CD14-positive monocyte (primary cell): ENCODE data around the gene SV2A. TPM values are rescaled to one million over a fixed set of nuclear protein-coding genes. Genes with fewer than 3 reads are reported as not detected.

Experiments
- DNase-seq, 3 donors: peaks; one replicate each; pipeline ENCODE4 v3.0.0-alpha.2; 2011 to 2022
- H2AFZ ChIP-seq: 2 replicates; pipeline ENCODE4 v1.6.0; 2012; ENCODE audit warnings: mild to moderate bottlenecking, low read depth, low read length, inconsistent platforms; ENCODE audit not compliant: insufficient read depth, poor library complexity, severe bottlenecking
- H3K27ac ChIP-seq, 2 donors: 1 replicate in 1 of 2; 2 replicates in 1 of 2; pipeline ENCODE4 v1.5.1; 2012 to 2013; ENCODE audit warnings: low read length in 2 of 2, control low read depth in 1 of 2, inconsistent platforms in 1 of 2, low read depth in 1 of 2, mild to moderate bottlenecking in 1 of 2
- H3K27me3 ChIP-seq, 2 donors: one replicate each; pipeline versions ENCODE4 v1.6.0 to v1.6.1; 2011 to 2013; ENCODE audit warnings: low read length in 2 of 2; ENCODE audit not compliant: control insufficient read depth in 2 of 2, insufficient read depth in 2 of 2
- H3K36me3 ChIP-seq, 2 donors: replicated peaks in 1 of 2; 1 replicate in 1 of 2; 2 replicates in 1 of 2; pipeline versions ENCODE4 v1.5.1 to v1.6.1; 2012 to 2013; ENCODE audit warnings: low read length in 2 of 2, control low read depth in 1 of 2, inconsistent platforms in 1 of 2, mild to moderate bottlenecking in 1 of 2; ENCODE audit not compliant: insufficient read depth in 2 of 2, control insufficient read depth in 1 of 2
- H3K4me1 ChIP-seq, 2 donors: 1 replicate in 1 of 2; 2 replicates in 1 of 2; pipeline versions ENCODE4 v1.5.1 to v1.6.1; 2012 to 2013; ENCODE audit warnings: low read length in 2 of 2, control low read depth in 1 of 2, inconsistent platforms in 1 of 2, mild to moderate bottlenecking in 1 of 2, moderate library complexity in 1 of 2; ENCODE audit not compliant: insufficient read depth in 2 of 2, control insufficient read depth in 1 of 2
- H3K4me2 ChIP-seq: replicated peaks from 2 replicates; pipeline ENCODE3; 2012; ENCODE audit warnings: low read length, moderate library complexity, mild to moderate bottlenecking; ENCODE audit not compliant: poor library complexity, severe bottlenecking; ENCODE audit errors: extremely low read depth
- H3K4me3 ChIP-seq, 3 experiments: fragments of 200-600 bp in 1 of 3; sonication (generic) in 1 of 3; replicated peaks in 1 of 3; 1 replicate in 2 of 3; 2 replicates in 1 of 3; pipeline ENCODE4 v1.5.1; 2011 to 2013; ENCODE audit warnings: low read length in 3 of 3, mild to moderate bottlenecking in 3 of 3, control low read depth in 2 of 3, low read depth in 2 of 3, inconsistent platforms in 1 of 3, moderate library complexity in 1 of 3
- H3K79me2 ChIP-seq: 2 replicates; pipeline ENCODE4 v1.6.0; 2012; ENCODE audit warnings: mild to moderate bottlenecking, control low read depth, inconsistent platforms, low read length, moderate library complexity; ENCODE audit not compliant: insufficient read depth
- H3K9ac ChIP-seq: 2 replicates; pipeline ENCODE4 v1.6.0; 2017; ENCODE audit warnings: low read length, mild to moderate bottlenecking; ENCODE audit not compliant: insufficient read depth, poor library complexity, severe bottlenecking
- H3K9me3 ChIP-seq, 2 donors: replicated peaks in 1 of 2; 1 replicate in 1 of 2; 2 replicates in 1 of 2; pipeline versions ENCODE4 v1.5.1 to v1.6.1; 2012 to 2013; ENCODE audit warnings: low read length in 2 of 2, control low read depth in 1 of 2; ENCODE audit not compliant: control insufficient read depth in 1 of 2, insufficient read depth in 1 of 2
- H4K20me1 ChIP-seq: 2 replicates; pipeline ENCODE4 v1.6.0; 2012; ENCODE audit warnings: mild to moderate bottlenecking, low read length, control low read depth, moderate library complexity; ENCODE audit not compliant: insufficient read depth
- H3K27ac Mint-ChIP-seq, 7 donors: one replicate each; pipeline ENCODE4 v1.8.0; 2020; ENCODE audit warnings: mild to moderate bottlenecking in 7 of 7, mixed read lengths in 7 of 7, moderate library complexity in 6 of 7, inconsistent platforms in 2 of 7
- H3K27me3 Mint-ChIP-seq, 3 donors: one replicate each; pipeline ENCODE4 v1.8.0; 2021 to 2022; ENCODE audit warnings: low read depth in 3 of 3, mild to moderate bottlenecking in 3 of 3, mixed read lengths in 3 of 3, moderate library complexity in 3 of 3, inconsistent platforms in 1 of 3
- H3K36me3 Mint-ChIP-seq, 2 donors: one replicate each; pipeline ENCODE4 v1.8.0; 2020; ENCODE audit warnings: mixed read lengths in 2 of 2, inconsistent platforms in 1 of 2, mild to moderate bottlenecking in 1 of 2
- H3K4me1 Mint-ChIP-seq: one replicate; pipeline ENCODE4 v1.8.0; 2020; ENCODE audit warnings: mild to moderate bottlenecking, mixed read lengths
- H3K4me3 Mint-ChIP-seq, 2 donors: one replicate each; pipeline ENCODE4 v1.8.0; 2020; ENCODE audit warnings: mild to moderate bottlenecking in 2 of 2, mixed read lengths in 2 of 2, moderate library complexity in 1 of 2
- H3K9me3 Mint-ChIP-seq, 7 donors: one replicate each; pipeline ENCODE4 v1.8.0; 2020 to 2022; ENCODE audit warnings: mixed read lengths in 7 of 7, mild to moderate bottlenecking in 6 of 7, moderate library complexity in 6 of 7, inconsistent platforms in 2 of 7
- WGBS: methylation state at CpG from one replicate; pipeline ENCODE4 v1.1.5; 2013; ENCODE audit warnings: missing lambda C conversion rate; ENCODE audit not compliant: insufficient coverage; 5-methylcytosine and 5-hydroxymethylcytosine counted together
- intact Hi-C, 2 donors: fragments of 100-400 bp; cut with micrococcal nuclease; formaldehyde crosslinking; loops; one replicate each; pipeline versions ENCODE4 v1.15.0 to v1.15.1; 2023
- polyA plus RNA-seq, 3 donors: library from polyadenylated mRNA; depleted of rRNA in 1 of 3; unstranded in 2 of 3; stranded (reverse) in 1 of 3; fragments of 300-500 nt in 2 of 3; fragments of >200 nt in 1 of 3; fragmentation: Illumina TruSeq in 2 of 3; gene quantifications; 1 replicate in 2 of 3; 2 replicates in 1 of 3; pipeline ENCODE4 v1.2.3, GENCODE V29; 2012 to 2021
- TF ChIP-seq, protein P1 (sequence below): fragments of 200-600 bp; IDR thresholded peaks from one replicate; pipeline ENCODE4 v1.8.0; 2022; ENCODE audit warnings: antibody characterized with exemption, mild to moderate bottlenecking

The SV2A gene
- polyA plus RNA-seq, 3 donors = 0.07 to 0.17 (median 0.14) TPM

DNA sequence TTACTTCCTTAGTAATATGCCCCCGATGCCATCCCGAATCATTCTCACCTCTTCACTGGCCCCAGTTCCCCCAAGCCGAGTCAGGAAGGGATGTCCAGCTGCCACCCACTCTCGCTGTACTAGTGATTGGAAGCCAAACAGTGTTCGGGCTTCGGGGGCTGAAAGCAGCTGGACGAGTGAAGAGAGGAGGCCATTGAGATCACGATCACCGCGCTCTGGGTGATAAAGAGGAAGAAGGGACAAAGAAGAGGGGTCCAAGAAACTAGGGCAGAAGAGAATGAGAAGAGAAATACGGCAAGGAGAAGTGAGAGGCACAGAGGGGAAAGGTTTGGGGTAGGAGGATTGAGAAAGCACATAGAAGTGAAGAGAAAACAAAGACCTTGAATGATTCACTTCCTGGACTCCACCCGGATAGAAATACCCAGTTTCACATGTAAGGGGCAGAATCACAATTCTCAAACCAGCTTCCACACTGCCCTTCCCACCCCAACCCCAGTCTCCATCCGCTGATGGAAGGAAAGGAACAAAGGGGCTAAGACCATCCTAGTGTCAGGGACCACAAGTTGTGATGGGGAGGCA, 13.7 kb upstream of the SV2A start:
- no peaks in the 10 kb centered on the region for H3K9me3 ChIP-seq
- Mint-ChIP-seq H3K9me3 (peaks cover 0 to 1% (median 0%) of the 10 kb centered on the region in 7 donors), H3K27me3 (peaks cover 0 to 12% (median 0%) of the 10 kb centered on the region in 3 donors), H3K27ac (peak overlapping the region; percentile 92 to 100 (median 98)), H3K4me1 (peaks cover 79% of the 10 kb centered on the region), H3K4me3 (peak overlapping the region; percentile 93 to 95), H3K36me3 (peaks cover 14% of the 10 kb centered on the region in 2 donors)
- H3K36me3 ChIP-seq = peaks cover 5 to 6% of the 10 kb centered on the region in 2 donors
- H3K4me1 ChIP-seq = peaks cover 59 to 76% of the 10 kb centered on the region in 2 donors
- peaks cover 53% of the 10 kb centered on the region for H3K79me2 ChIP-seq
- peak overlapping the region; percentile 95 for H3K4me2 ChIP-seq
- TF ChIP-seq, protein P1, sequence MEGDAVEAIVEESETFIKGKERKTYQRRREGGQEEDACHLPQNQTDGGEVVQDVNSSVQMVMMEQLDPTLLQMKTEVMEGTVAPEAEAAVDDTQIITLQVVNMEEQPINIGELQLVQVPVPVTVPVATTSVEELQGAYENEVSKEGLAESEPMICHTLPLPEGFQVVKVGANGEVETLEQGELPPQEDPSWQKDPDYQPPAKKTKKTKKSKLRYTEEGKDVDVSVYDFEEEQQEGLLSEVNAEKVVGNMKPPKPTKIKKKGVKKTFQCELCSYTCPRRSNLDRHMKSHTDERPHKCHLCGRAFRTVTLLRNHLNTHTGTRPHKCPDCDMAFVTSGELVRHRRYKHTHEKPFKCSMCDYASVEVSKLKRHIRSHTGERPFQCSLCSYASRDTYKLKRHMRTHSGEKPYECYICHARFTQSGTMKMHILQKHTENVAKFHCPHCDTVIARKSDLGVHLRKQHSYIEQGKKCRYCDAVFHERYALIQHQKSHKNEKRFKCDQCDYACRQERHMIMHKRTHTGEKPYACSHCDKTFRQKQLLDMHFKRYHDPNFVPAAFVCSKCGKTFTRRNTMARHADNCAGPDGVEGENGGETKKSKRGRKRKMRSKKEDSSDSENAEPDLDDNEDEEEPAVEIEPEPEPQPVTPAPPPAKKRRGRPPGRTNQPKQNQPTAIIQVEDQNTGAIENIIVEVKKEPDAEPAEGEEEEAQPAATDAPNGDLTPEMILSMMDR = no peak
- H3K27me3 ChIP-seq = no peaks in the 10 kb centered on the region
- peak overlapping the region; percentile 37 to 90 (median 88) for H3K4me3 ChIP-seq
- WGBS = 15% methylated on average over 9 of the region's 13 CpGs
- intact Hi-C loops = loop anchor here in 1 of 2 donors (10.0 kb wide), 1 partner anchor 254 kb away; no protein-coding TSS in a partner anchor
- H2AFZ ChIP-seq = peak overlapping the region; percentile 77
- H3K9ac ChIP-seq = peak overlapping the region; percentile 74
- H4K20me1 ChIP-seq = peaks cover 9% of the 10 kb centered on the region
- peak overlapping the region; percentile 87 to 95 for H3K27ac ChIP-seq
- peak; percentile 62 to 86 (median 86) for DNase-seq

DNA sequence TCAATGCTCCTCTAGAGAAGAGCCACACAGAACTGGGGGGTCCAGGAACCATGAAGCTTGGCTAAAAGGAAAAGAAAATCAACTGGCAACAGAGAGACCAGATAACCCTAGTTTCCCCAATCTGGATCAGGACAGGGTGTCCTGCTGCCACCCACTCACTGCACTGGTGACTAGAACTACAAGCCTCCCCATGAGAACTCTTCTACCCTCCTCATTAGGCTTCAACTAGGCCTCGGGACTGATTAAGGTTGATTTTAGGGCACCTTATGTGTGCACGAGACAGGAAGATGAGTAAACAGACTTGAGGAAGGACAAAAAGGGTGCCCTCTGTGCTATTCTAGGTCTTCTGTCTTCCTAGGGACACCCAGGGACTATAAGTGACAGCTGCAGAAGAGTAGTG, 12.2 kb upstream of the SV2A start:
- Histone ChIP-seq H3K36me3 (peaks cover 20 to 21% of the 10 kb centered on the region in 2 donors), H4K20me1 (peaks cover 23% of the 10 kb centered on the region), H3K4me1 (peaks cover 56 to 80% of the 10 kb centered on the region in 2 donors), H3K79me2 (peaks cover 63% of the 10 kb centered on the region), H3K27ac (peak overlapping the region; percentile 87 to 95), H3K27me3 (no peaks in the 10 kb centered on the region), H3K9me3 (no peaks in the 10 kb centered on the region), H3K4me3 (peak overlapping the region; percentile 37 to 90 (median 88)), H3K4me2 (peak overlapping the region; percentile 95), H3K9ac (peak overlapping the region; percentile 74), H2AFZ (peak overlapping the region; percentile 46)
- H3K27me3 Mint-ChIP-seq = peaks cover 0 to 12% (median 0%) of the 10 kb centered on the region in 3 donors
- H3K36me3 Mint-ChIP-seq = peaks cover 25 to 28% of the 10 kb centered on the region in 2 donors
- TF ChIP-seq, protein P1 = no peak
- H3K9me3 Mint-ChIP-seq = no peaks in the 10 kb centered on the region
- DNase-seq = peak; percentile 61 to 77 (median 74)
- WGBS = 0% methylated on average over 1 of the region's 2 CpGs
- peak overlapping the region; percentile 92 to 100 (median 98) for H3K27ac Mint-ChIP-seq
- peaks cover 76% of the 10 kb centered on the region for H3K4me1 Mint-ChIP-seq
- H3K4me3 Mint-ChIP-seq = peak overlapping the region; percentile 93 to 95
- intact Hi-C loops = loop anchor here in 1 of 2 donors (2.0 to 10.0 kb wide), 2 partner anchors 43 to 255 kb away; a partner anchor contains a TSS
